BJ (cell line): ENCODE results near the gene C6orf52. TPM values are rescaled to one million over a fixed set of nuclear protein-coding genes. Genes with fewer than 3 reads are reported as not detected.
"Not testable (repeated sequence)": the region's sequence is repeated elsewhere in the genome, so short reads cannot be mapped to it uniquely, and the experiment has no call there.

ENCODE experiments used
- CTCF ChIA-PET: fragments of 350-600 bp; formaldehyde crosslinking; extraction: SDS; loops from one replicate; lab custom pipeline; 2021; ENCODE audit warnings: antibody characterized with exemption, inconsistent platforms; lab: Yijun Ruan, JAX
- POLR2A ChIA-PET: fragments of 300-600 bp; sonication (Branson Sonifier 250); formaldehyde crosslinking; extraction: SDS; loops from one replicate; lab custom pipeline; 2021; ENCODE audit warnings: antibody characterized with exemption; lab: Charles Lee
- DNase-seq: peaks from one replicate; pipeline ENCODE4 v3.0.0-alpha.2; 2011; ENCODE audit warnings: low read depth
- H3K27me3 ChIP-seq: 2 replicates; pipeline ENCODE4 v1.6.0; 2011; ENCODE audit warnings: low read length; ENCODE audit not compliant: control insufficient read depth, insufficient read depth
- H3K36me3 ChIP-seq: 2 replicates; pipeline ENCODE4 v1.5.1; 2011; ENCODE audit warnings: low read length; ENCODE audit not compliant: control insufficient read depth, insufficient read depth
- H3K4me3 ChIP-seq: 2 replicates; pipeline ENCODE4 v1.5.1; 2011; ENCODE audit warnings: low read depth, mild to moderate bottlenecking, control low read depth, low read length
- polyA minus RNA-seq: library from RNA; depleted of rRNA, polyadenylated mRNA; stranded (reverse); fragments of >200 nt; gene quantifications from 2 replicates; pipeline ENCODE4 v1.2.3, GENCODE V29; 2011; rRNA and poly(A)+ RNA removed
- polyA plus RNA-seq: library from polyadenylated mRNA; depleted of rRNA; stranded (reverse); fragments of >200 nt; gene quantifications from 2 replicates; pipeline ENCODE4 v1.2.3, GENCODE V29; 2011; rRNA removed
- TF ChIP-seq, protein P1 (sequence below): IDR thresholded peaks from 2 replicates; pipeline ENCODE4 v1.5.1; 2011; ENCODE audit warnings: low read depth, mild to moderate bottlenecking, control low read depth, inconsistent platforms, low read length, moderate library complexity; ENCODE audit not compliant: insufficient read depth

The C6orf52 gene
- polyA plus RNA-seq (0.28 and 0.74 TPM in 2 replicates), polyA minus RNA-seq (not detected in 2 replicates)

GRCh38 chr6:10694302-10695085 lies at the start of gene C6orf52, which contains the start of gene PAK1IP1:
C6orf52 (minus strand) TSS chr6:10694616; CDS start chr6:10687550, 7,066 bp downstream.
PAK1IP1 (plus strand) TSS chr6:10694972; CDS start chr6:10694986, 14 bp downstream.
- peak; percentile 67 for DNase-seq
- Histone ChIP-seq H3K27me3 (no peaks in the 10 kb centered on the region), H3K4me3 (peak within 1 kb of the TSS; percentile 98), H3K36me3 (peaks cover 3% of the 10 kb centered on the region; the same call in 1 of the 2 replicates)
- TF ChIP-seq, protein P1, sequence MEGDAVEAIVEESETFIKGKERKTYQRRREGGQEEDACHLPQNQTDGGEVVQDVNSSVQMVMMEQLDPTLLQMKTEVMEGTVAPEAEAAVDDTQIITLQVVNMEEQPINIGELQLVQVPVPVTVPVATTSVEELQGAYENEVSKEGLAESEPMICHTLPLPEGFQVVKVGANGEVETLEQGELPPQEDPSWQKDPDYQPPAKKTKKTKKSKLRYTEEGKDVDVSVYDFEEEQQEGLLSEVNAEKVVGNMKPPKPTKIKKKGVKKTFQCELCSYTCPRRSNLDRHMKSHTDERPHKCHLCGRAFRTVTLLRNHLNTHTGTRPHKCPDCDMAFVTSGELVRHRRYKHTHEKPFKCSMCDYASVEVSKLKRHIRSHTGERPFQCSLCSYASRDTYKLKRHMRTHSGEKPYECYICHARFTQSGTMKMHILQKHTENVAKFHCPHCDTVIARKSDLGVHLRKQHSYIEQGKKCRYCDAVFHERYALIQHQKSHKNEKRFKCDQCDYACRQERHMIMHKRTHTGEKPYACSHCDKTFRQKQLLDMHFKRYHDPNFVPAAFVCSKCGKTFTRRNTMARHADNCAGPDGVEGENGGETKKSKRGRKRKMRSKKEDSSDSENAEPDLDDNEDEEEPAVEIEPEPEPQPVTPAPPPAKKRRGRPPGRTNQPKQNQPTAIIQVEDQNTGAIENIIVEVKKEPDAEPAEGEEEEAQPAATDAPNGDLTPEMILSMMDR = no peak
- CTCF ChIA-PET = interaction anchor here (1.3 kb wide), 1 partner anchor 216 kb away, joined by 5 read pairs; no protein-coding TSS in a partner anchor
- POLR2A ChIA-PET = interaction anchor here (0.6 to 1.0 kb wide), 2 partner anchors 28 to 75 kb away, joined by 3 to 8 read pairs; no protein-coding TSS in a partner anchor

DNA sequence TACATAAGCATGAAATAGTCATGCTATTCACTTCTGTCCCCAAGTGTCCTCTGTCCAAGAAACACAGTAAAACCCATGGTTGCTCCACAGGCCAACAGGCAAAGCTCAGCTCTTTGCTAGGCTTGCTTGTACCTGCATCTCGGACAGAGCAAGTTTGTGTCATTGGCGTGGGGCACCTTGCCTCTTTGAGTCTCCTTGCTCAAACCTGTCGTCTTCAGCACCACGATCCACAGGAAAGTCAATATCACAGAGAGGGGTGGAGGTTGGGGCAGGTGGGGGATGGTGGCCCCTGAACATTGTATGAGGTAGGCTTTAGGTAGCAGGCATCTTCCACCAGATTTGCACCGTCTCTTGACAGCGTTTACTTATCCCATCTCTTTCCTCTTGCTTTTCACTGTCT lies 49.1 kb upstream of the C6orf52 start:
- CTCF ChIA-PET = interaction anchor here (1.0 to 1.5 kb wide), 2 partner anchors 13 to 16 kb away, joined by 3 to 4 read pairs; no protein-coding TSS in a partner anchor
- DNase-seq = no peak
- no peak overlapping the region for H3K4me3 ChIP-seq
- no peaks in the 10 kb centered on the region for H3K27me3 ChIP-seq
- TF ChIP-seq, protein P1 = no peak
- POLR2A ChIA-PET = no interaction called here
- no peaks in the 10 kb centered on the region for H3K36me3 ChIP-seq

GRCh38 chr6:10742251-10742650 lies 47.8 kb upstream of the C6orf52 start:
- no peak for DNase-seq
- Histone ChIP-seq H3K36me3 (no peaks in the 10 kb centered on the region), H3K27me3 (no peaks in the 10 kb centered on the region), H3K4me3 (no peak overlapping the region)
- TF ChIP-seq, protein P1 = no peak
- ChIA-PET CTCF (interaction anchor here (0.8 to 1.5 kb wide), 2 partner anchors 12 to 21 kb away, joined by 3 to 4 read pairs; no protein-coding TSS in a partner anchor), POLR2A (no interaction called here)

DNA sequence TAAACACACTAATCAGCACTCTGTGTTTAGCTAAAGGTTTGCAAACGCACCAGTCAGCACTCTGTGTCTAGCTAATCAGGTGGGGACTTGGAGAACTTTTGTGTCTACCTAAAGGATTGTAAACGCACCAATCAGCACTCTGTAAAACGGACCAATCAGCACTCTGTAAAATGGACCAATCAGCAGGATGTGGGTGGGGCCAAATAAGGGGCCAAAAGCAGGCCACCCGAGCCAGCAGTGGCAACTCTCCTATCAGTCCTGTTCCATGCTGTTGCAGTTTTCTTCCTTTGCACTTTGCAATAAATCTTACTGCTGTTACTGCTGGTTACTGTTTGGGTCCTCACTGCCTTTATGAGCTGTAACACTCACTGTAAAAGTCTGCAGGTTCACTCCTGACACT lies 47.2 kb upstream of the C6orf52 start:
- POLR2A ChIA-PET, H3K36me3 ChIP-seq, DNase-seq, H3K4me3 ChIP-seq, H3K27me3 ChIP-seq: not testable (repeated sequence)
- CTCF ChIA-PET = interaction anchor here (0.7 kb wide), 1 partner anchor 306 kb away, joined by 3 read pairs; no protein-coding TSS in a partner anchor

GRCh38 chr6:10740061-10740460 lies 45.6 kb upstream of the C6orf52 start:
- TF ChIP-seq, protein P1 = no peak
- Histone ChIP-seq H3K4me3 (no peak overlapping the region), H3K36me3 (no peaks in the 10 kb centered on the region), H3K27me3 (no peaks in the 10 kb centered on the region)
- no peak for DNase-seq
- CTCF ChIA-PET = no interaction called here
- POLR2A ChIA-PET = no interaction called here
